Ramos (cell line): ENCODE measurements around the gene ARHGAP12.
"Not testable (repeated sequence)": the region's sequence is repeated elsewhere in the genome, so short reads cannot be mapped to it uniquely, and the experiment has no call there.

Experiments used
- in situ Hi-C: fragments of 300-500 bp; cut with MboI; formaldehyde crosslinking; loops from one replicate; pipeline ENCODE4 v1.14.3; 2022; ENCODE audit warnings: low sequenced_read_pairs; ENCODE audit not compliant: unreplicated experiment

The ARHGAP12 gene

DNA sequence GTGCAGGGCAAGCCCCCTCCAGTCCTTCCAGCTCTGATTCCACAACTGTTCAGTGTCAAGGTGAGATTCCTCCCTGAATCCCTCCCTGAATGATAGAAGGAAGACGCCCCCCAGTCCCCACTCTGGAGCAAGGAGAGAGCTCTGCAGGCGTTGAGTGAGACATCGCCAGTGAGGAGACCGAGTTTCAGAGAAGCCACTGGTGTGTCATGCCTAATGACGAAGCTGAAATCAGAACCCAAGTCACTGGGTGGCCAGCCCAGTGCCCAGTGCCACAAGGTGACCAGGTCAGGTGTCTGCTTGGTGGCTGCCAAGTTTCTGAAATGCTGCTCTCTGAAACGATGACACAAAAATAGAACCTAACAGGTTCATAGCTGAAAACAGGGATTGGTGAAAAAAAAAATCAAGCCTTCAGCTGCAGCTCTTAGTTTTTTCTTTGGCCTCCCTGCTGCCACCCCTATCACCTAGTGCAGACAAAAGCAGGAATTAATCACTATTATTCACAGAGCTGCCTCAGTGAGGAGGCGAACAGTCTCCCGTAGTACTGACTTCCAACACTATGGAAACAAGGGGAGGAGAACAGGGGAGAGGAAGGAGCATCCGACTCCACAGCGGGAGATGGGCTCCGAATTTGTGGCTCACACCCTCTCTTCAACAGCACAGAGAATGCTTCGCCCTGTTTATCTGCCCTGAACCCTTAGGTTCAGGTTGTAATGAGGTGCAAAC lies 153.5 kb downstream of the ARHGAP12 start:
- in situ Hi-C loops, result no loop called here

GRCh38 chr10:31774299-31774900 lies 154.2 kb downstream of the ARHGAP12 start:
- in situ Hi-C loops, result no loop called here

DNA sequence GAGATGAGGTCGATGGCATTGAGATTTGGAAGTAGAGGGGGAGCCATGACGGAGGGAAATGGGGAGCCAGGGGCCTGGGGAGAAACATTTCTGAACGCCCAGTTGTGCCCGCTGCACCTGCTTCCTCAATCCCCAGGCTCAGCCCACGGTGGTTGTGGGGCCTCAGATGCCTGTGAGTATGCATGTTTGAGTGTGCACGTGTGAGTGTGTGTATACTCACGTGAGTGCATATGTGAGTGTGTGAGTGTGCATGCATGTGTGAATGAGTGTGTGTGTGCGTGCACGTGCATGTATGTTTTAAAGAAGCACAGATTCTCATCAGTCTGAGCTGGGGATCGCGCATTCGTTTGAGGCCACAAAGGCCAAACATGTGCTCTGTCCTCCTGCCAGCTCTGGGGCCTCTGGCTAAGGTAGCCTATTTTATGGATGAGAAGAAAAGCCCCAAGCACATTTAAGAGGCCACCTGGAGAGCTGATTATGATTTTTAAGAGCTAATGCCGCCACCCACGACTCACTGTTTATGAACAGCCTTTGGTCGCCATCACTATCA lies 154.8 kb downstream of the ARHGAP12 start:
- in situ Hi-C loops, result no loop called here

GRCh38 chr10:31771331-31771831 lies 157.2 kb downstream of the ARHGAP12 start:
- in situ Hi-C loops, result no loop called here

- in situ Hi-C loops, result no loop called here
Measured at GRCh38 chr10:31770307-31770902, 158.2 kb downstream of the ARHGAP12 start.

GRCh38 chr10:31769564-31769963 lies 159.1 kb downstream of the ARHGAP12 start:
- in situ Hi-C loops, result no loop called here

- in situ Hi-C loops, result not testable (repeated sequence)
Measured at GRCh38 chr10:31768935-31769334, 159.7 kb downstream of the ARHGAP12 start.

- in situ Hi-C loops, result no loop called here
Measured at GRCh38 chr10:31768467-31768866, 160.2 kb downstream of the ARHGAP12 start.

- in situ Hi-C loops, result no loop called here
Measured at GRCh38 chr10:31765541-31765940, 163.1 kb downstream of the ARHGAP12 start.

DNA sequence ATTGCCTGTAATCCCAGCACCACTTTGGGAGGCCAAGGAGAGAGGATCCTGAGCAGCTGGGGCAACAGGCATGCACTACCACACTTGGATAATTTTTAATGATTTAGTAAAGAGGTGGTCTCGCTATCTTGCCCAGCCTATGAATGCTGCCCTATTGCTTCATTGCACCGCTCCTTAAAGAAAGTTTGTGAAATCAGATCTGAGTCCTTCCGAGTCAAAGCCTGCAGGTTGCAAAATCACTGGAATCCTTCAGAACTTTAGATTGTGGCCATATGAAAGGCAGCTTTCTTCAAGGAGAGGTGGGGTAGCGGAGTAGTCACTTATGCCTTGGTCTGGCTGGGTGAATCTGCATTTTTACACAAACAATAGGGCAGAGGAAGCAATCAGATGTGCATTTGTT lies 166.3 kb downstream of the ARHGAP12 start:
- in situ Hi-C loops, result no loop called here

GRCh38 chr10:31761156-31761555 lies 167.5 kb downstream of the ARHGAP12 start:
- in situ Hi-C loops, result no loop called here

DNA sequence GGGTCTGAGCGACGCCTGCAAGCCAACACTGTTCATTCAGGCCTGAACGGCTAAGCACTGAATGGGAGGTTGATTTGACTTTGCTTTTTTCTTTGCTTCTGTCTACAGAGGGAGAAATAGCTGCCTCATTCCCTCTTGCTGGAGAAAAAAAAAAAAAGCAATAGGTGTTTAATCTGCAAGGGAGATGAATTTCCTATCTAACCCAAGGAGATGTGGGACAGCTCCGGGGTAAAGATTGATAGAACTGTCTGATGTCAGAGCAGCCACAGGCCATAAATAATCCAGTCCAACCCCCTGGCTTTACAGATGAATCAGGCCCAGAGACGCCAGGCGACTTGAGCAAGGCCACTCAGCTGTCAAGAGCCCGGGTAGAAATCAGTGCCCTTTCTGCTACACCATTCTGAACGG lies 168.0 kb downstream of the ARHGAP12 start:
- in situ Hi-C loops, result no loop called here

DNA sequence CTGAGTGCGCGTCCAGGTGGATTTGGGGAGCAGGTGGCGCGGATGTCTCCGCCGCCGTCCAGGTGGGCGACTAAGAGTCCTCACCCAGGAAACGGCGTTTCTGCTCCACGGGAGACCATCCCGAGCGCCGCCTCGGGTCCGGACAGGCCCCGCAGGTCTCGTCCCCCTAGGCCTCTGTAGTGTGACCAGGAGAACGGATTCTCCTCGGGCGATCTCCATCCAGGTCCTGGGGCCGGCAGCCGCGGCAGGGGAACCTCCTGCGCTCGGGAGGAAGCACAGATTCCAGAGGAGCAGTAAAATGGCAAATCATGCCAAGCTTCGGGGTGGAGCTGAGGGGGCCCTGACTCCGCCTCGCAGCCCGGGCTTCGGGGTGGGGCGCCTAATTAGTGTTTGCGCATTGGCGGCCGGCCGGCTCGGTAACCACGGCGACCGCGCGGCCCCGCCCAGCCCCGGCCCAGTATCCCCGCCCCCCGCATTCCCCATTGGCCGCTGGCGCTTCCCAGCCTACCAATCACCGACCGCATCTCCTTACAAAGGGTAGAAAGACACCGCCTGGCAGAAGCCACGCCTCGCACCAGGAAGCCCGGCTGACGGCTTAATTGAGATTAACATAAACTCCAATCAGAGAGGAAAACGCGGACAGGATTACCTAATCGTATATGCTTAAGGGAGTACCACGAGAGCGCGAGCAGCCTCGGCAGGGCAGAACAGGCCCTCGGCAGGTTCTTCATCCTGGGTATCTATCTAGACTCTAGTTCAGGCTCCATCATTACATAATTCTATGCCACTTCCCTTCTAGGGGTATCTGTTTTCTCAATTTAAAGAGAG lies 168.6 kb downstream of the ARHGAP12 start:
- in situ Hi-C loops, result no loop called here

DNA sequence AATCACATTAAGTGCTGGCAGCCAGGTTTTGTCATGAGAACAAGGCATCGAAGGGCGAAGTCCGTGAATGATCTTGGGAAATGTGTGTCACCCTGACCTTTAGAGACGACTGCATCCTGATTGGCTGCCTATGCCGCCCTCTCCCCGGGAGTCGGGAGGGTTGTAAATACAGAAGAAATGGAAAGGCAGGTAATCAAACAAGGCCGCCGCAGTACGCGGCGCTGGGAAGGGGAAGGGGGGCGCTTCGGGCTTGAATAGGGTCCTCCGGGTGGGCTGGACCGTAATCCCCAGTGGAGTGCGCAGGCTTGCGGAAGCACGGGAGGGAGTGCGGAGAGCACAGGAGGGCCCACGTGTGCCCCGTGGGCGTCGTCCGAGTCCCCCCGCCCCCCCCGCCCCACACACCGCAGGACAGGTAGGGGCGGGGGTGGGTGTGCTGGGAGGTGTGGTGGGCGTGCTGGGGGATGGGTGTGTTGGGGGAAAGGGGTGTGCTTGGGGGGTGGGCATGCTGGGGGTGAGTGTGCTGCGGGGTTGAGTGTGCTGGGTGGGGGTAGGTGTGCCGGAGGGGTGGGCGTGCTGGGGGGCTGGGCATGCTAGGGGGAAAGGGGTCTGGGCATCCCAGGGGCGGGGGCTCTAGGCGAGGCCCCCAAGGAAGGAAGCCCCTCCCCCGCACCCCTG lies 169.4 kb downstream of the ARHGAP12 start:
- in situ Hi-C loops, result no loop called here

DNA sequence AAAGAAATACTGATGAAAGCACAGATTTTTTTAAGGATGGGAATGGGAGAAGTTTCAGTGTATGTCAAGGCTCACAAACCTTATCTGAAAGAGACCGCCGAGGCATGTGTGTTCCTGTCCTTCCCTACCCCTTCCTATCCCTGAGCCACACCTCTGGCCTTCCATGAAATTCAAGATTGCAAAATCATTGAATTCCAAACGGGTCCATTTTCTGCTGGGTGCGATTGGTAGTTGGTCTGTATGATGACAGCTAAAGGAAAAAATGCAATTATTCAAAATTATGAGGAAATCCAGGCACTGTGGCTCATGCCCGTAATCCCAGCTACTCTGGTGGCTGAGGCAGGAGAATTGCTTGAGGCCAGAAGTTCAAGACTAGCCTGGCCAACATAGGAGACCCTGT lies 170.1 kb downstream of the ARHGAP12 start:
- in situ Hi-C loops, result no loop called here

- in situ Hi-C loops, result no loop called here
Measured at GRCh38 chr10:31757831-31758230, 170.8 kb downstream of the ARHGAP12 start.

DNA sequence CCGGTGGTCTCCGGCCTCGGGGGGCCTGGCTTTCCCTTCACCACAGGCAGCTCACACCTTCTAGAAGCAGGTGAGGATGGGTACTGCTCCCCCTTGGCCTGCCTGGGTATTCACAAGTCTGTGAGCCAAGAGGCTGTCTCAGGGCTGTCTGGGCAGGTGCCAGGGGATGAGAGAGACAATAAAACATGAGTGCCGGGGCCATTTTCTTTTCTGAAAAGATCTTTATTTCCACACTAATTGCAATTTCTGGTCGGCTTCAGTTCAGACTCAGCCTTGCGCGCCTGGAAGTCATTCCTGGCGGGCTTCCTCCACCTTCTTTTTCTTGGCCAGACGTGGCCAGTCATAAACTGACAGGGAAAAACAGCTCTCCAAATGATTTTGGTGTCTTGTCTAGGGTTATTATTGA lies 171.2 kb downstream of the ARHGAP12 start:
- in situ Hi-C loops, result no loop called here

DNA sequence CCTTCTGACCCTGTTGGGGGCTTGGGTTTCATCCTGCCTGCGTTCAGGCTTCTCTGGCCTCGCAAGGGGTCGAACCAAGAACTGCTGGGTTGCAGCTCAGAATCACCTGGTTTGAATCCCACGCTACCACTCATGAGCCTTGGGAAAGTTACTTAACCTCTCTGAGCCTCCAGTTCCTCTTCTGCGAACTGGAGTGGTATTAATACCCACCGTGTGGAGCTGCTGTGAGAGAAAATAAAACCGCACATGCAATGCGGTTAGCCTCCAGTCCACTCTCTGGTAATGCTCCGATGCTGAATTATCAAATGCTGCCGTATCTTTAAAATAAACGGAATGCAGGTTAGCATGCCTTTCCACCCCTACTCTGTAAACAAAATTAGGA lies 171.9 kb downstream of the ARHGAP12 start:
- in situ Hi-C loops, result no loop called here

DNA sequence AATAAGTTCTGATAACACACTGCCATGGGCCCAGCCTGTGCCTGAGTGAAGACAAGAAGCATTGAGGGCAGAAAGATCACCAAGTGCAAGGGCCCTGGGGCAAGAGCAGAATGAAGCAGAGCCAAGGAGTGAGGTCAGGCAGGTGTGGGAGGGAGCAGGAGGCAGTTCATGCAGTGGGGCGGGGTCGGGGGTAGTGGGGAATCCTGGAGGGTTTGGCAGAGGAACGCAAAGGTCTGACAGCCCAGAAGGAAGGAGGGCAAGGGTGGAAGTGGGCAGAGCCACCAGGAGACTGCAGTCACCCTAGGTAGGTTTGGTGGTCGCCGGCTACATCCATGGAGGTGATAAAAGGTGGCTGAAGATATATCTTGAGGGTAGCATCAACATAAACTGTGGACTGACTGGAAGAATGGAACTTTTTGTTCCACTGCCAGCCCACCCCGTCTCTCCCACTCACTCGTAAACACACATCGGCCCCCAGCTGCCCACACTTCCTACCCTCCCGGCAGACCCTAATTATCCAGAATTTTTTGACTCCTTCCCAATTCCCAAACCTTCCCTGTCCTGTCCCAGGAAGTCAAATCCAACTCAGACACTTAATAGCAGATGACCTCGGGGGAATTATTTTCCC lies 172.4 kb downstream of the ARHGAP12 start:
- in situ Hi-C loops, result no loop called here
